NOMO-1 (cell line): ENCODE measurements around the gene ZFP1.
"Not testable (repeated sequence)": the region's sequence is repeated elsewhere in the genome, so short reads cannot be mapped to it uniquely, and the experiment has no call there.

Experiments
- DNase-seq, 2 experiments: peaks; one replicate each; lab custom pipeline; 2025; ENCODE audit not compliant: unreplicated experiment in 2 of 2; lab: John Stamatoyannopoulos, UW

Gene ZFP1

DNA sequence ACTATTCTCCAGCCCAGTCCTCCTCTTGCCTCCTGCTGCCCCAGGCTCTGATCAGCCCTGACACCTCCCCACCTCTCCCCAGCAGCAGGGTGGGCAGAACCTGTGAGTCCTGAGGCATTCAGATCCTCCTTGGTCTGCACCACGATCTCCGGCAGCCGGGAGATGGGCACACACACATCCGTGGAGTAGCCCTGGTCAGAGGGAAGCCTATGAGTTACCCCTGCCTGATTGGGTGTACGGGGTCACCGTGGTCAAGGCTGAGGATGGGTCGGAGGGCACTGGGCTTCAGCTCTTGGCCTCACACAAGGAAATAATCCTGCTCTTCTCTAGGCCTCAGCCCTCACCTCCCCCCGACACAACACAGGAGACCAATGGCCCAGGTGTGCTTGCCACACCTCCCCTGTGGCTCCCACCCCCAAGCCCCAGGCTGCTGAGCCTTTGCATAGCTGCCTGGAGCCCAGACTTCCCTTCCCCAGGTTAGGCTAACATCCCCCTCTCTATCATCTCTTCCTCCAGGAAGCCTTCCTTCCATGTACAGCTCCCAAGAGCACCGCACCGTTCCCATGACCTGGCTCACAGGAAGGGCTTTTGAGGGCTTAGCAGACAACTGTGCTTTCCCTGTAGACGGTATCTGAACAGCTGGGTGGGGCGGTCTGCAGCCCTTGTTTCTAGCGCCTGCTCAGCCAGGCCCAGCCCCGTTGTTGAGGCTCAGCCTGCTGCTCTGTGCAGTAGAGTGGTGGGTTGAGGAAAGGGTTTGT is 35.4 kb upstream of the ZFP1 start:
- DNase-seq: no peak

- DNase-seq: no peak
These were observed 34.7 kb upstream of the ZFP1 start for GRCh38 chr16:75113541-75114121.

DNA sequence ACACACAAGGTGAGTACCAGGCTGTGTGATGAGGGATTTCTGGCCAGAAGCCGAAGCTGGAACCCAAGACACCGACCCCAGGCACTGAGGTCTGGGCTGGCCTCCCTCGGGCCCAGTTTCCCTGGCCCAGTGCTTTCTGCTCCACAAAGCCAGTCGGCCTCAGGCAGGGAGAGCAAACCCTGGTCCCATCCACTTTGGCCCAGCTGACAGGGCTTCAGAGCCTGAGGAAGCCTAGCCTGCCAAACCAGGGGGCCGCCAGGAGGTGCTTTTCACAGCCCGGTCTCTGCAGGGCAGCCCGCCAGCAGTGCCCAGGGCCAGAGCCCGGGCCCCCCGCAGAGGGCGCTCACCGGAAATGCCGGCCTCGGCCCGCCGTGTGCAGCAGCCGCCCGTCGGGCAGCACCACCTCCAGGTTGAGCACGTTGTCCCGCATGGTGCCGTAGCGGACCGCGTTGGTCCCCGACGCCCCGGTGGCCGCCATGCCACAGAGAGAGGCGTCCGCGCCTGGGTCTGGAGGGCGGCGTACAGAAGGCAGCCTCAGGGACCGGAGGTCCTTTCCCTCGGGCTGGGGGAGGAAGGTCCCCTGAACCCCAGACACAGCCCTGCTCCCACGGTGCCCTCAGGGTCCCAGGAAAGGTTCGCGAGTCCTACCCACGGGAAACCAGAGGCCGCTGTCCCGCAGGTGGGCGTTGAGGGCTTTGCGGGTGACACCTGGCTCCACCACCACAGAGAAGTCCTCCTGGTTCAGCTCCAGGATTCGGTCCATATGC is 34.0 kb upstream of the ZFP1 start:
- DNase-seq: no peak

- DNase-seq: no peak
These were observed 33.1 kb upstream of the ZFP1 start for GRCh38 chr16:75114946-75115825.

GRCh38 chr16:75116081-75116910 is 32.0 kb upstream of the ZFP1 start, which contains the start of gene LDHD:
TSS of gene LDHD (minus strand) at chr16:75116780. CDS start at chr16:75116720, 60 bp downstream.
- DNase-seq: peak; percentile 84 to 89

GRCh38 chr16:75116911-75117245 is 31.4 kb upstream of the ZFP1 start:
- no peak for DNase-seq

DNA sequence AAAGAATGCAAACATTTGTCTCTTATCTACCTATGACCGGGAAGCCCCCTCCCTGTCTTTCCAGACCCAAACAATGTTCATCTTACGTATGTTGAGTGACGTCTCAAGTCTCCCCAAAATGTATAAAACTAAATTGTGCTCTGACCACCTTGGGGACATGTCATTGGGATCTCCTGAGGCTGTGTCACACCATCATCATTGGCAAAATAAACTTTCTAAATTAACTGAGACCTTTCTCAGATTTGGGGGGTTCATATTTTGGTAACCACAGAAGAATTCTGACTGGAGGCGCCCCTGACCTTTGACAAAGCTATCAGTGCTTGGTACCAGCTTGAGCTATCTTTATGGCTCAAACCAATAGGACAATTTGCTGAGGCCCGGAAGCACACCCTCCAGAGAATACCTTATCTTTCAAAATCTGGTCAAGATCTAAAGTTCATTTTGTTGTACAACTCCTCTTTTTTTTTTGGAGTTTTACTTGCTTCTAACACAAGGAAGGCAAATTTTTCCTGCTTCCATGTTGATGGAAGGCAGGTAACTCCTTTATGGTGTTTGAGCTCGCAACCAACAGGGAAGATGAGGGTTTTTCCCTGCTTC is 29.3 kb upstream of the ZFP1 start:
- DNase-seq: no peak

- no peak for DNase-seq
These were observed 28.1 kb upstream of the ZFP1 start for GRCh38 chr16:75120253-75120652.

DNA sequence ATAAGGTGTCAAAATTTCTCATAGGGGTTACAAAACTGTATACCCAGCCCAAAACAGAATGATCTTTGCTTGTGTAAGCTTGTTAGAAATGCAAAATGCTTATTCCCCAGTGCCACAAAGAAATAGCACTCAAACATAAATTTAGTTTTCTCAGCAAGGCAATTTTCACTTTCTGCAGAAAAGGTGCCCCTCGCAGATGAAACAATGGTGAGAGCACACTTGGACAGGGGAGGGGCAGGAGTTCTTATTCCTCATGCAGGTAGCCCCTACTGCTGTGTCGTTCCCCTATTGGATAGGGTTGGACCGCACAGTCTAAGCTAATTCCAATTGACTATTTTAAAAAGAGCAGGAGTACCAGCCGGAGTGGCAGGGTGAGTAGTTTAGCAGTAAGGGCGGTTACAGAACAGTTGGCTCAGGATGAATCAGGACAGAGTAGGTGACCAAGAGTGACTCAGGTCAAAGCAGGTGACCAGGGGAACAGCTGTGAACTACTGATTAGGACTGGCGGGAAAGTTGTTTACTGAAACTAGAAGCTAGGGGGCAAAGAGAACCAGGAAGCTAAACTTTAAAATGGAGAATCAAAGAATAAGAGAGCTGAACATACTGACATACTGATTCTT is 26.3 kb upstream of the ZFP1 start:
- no peak for DNase-seq

- DNase-seq: no peak
These were observed 25.7 kb upstream of the ZFP1 start for GRCh38 chr16:75122609-75123008.

GRCh38 chr16:75127713-75128415 is 20.5 kb upstream of the ZFP1 start:
- no peak for DNase-seq

- not testable (repeated sequence) for DNase-seq
These were observed 18.7 kb upstream of the ZFP1 start for GRCh38 chr16:75129421-75130149.

GRCh38 chr16:75130150-75130771 is 18.1 kb upstream of the ZFP1 start:
- DNase-seq: no peak

- DNase-seq: no peak
These were observed 17.2 kb upstream of the ZFP1 start for GRCh38 chr16:75131081-75131480.

DNA sequence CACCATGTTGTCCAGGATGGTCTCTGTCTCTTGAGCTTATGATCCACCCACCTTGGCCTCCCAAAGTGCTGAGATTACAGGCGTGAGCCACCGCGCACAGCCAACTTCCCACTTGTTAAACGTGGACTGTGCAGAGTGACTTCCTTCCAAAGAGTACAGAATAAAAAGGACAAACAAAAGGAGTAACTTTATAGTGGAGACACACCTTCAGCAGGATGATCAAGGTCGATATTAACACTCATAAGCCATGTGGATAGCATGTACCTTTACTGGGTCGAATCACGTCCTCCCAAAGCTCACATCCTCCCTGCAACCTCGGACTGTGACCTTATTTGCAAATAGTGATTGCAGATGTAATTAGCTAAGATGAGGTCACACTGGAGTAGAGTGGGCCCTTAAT is 10.1 kb upstream of the ZFP1 start:
- no peak for DNase-seq

DNA sequence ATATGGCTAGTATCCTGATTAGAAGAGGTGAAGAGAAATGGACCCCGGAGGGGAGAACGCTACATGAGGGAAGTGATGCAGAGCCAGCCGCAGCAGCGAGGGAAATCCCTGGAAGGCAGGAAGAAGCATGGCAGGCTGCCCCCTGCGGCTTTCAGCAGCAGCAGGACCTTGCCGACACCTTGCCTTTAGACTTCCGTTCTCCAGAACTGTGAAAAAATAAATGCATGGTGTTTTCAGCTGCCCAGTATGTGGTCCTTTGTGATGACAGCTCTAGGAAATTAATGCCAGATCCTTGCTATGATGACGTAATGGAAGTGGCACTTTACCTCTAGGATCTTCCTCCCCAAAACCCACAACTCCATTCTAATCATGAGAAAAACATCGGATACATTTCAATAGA is 9.7 kb upstream of the ZFP1 start:
- DNase-seq: no peak

- DNase-seq: no peak
These were observed 8.8 kb upstream of the ZFP1 start for GRCh38 chr16:75139498-75139897.

- no peak for DNase-seq
These were observed 4.4 kb upstream of the ZFP1 start for GRCh38 chr16:75143941-75144340.
